T47D (cell line): Measurements from ENCODE around the gene ARHGAP24.
"Not testable (repeated sequence)": the region's sequence is repeated elsewhere in the genome, so short reads cannot be mapped to it uniquely, and the experiment has no call there.

Experiments
- DNase-seq, 2 experiments: peaks; one replicate each; pipeline versions ENCODE4 v3.0.0 to v3.0.0-alpha.2; 2011 to 2012; ENCODE audit warnings: low read depth in 1 of 2, low spot score in 1 of 2
- JUND ChIP-seq: IDR thresholded peaks from 2 replicates; pipeline ENCODE4 v1.6.1; 2012; ENCODE audit warnings: low read depth
- in situ Hi-C: cut with HindIII; loops from 2 replicates; pipeline ENCODE4 v1.10.0; 2016; ENCODE audit warnings: low sequenced_read_pairs, low pct_unique_long_range_greater_than_20kb

The ARHGAP24 gene

GRCh38 chr4:86015412-86016350 is 540.7 kb downstream of the ARHGAP24 start:
- in situ Hi-C loops = no loop called here
- DNase-seq = peak; percentile 4 to 25
- no peak for TF ChIP-seq JUND

- DNase-seq = no peak
- in situ Hi-C loops = no loop called here
- TF ChIP-seq JUND = no peak
These were observed 544.4 kb downstream of the ARHGAP24 start for GRCh38 chr4:86019362-86019761.

- no peak for TF ChIP-seq JUND
- in situ Hi-C loops = no loop called here
- DNase-seq = no peak
These were observed 545.0 kb downstream of the ARHGAP24 start for GRCh38 chr4:86019906-86020305.

GRCh38 chr4:86021671-86022070 is 546.7 kb downstream of the ARHGAP24 start:
- DNase-seq, in situ Hi-C loops: not testable (repeated sequence)

GRCh38 chr4:86026720-86027119 is 551.8 kb downstream of the ARHGAP24 start:
- DNase-seq = no peak

GRCh38 chr4:86031927-86032326 is 557.0 kb downstream of the ARHGAP24 start:
- TF ChIP-seq JUND = no peak
- in situ Hi-C loops = no loop called here
- no peak for DNase-seq

More at GRCh38 chr4:86026720-86027119, 551.8 kb downstream of the ARHGAP24 start:
- no peak for TF ChIP-seq JUND
- in situ Hi-C loops = no loop called here

- no peak for DNase-seq
- no peak for TF ChIP-seq JUND
- in situ Hi-C loops = no loop called here
These were observed 557.6 kb downstream of the ARHGAP24 start for GRCh38 chr4:86032476-86033022.

- in situ Hi-C loops = no loop called here
- DNase-seq = no peak
- no peak for TF ChIP-seq JUND
These were observed 558.2 kb downstream of the ARHGAP24 start for GRCh38 chr4:86033171-86033570.

- no peak for DNase-seq
- in situ Hi-C loops = no loop called here
- TF ChIP-seq JUND = no peak
These were observed 559.7 kb downstream of the ARHGAP24 start for GRCh38 chr4:86034616-86035015.

- no peak for DNase-seq
- no peak for TF ChIP-seq JUND
- in situ Hi-C loops = no loop called here
These were observed 560.7 kb downstream of the ARHGAP24 start for GRCh38 chr4:86035688-86036087.

- in situ Hi-C loops = no loop called here
- TF ChIP-seq JUND = 0 out of 2 replicates have a peak, but pooled peaks have one; percentile 39
- DNase-seq = peak in 1 of 2 experiments; percentile 60
These were observed 561.8 kb downstream of the ARHGAP24 start for GRCh38 chr4:86036736-86037135.

GRCh38 chr4:86038037-86038436 is 563.1 kb downstream of the ARHGAP24 start:
- no peak for TF ChIP-seq JUND
- no peak for DNase-seq
- in situ Hi-C loops = no loop called here

- peak in 1 of 2 experiments; percentile 44 for DNase-seq
- in situ Hi-C loops = no loop called here
These were observed 569.0 kb downstream of the ARHGAP24 start for GRCh38 chr4:86043755-86044592.

More at GRCh38 chr4:86043755-86044592, 569.0 kb downstream of the ARHGAP24 start:
- TF ChIP-seq JUND = no peak
